Amniotic epithelial cell (primary cell): Measurements from ENCODE around the gene PAGR1.
A peak's percentile ranks its signal among the peaks of the same experiment; 100 is the strongest.
"Not testable (repeated sequence)": the region's sequence is repeated elsewhere in the genome, so short reads cannot be mapped to it uniquely, and the experiment has no call there.

Experiments
- DNase-seq: peaks from one replicate; pipeline ENCODE4 v3.0.0-alpha.2; 2010; ENCODE audit warnings: low read depth

PAGR1 gene

GRCh38 chr16:29815793-29816693 is at the start of gene PAGR1:
PAGR1 (plus strand) TSS chr16:29816152; CDS start chr16:29816526, 374 bp downstream.
- peak; percentile 100 for DNase-seq

GRCh38 chr16:29766571-29766970 is 49.4 kb upstream of the PAGR1 start:
- DNase-seq = no peak

DNA sequence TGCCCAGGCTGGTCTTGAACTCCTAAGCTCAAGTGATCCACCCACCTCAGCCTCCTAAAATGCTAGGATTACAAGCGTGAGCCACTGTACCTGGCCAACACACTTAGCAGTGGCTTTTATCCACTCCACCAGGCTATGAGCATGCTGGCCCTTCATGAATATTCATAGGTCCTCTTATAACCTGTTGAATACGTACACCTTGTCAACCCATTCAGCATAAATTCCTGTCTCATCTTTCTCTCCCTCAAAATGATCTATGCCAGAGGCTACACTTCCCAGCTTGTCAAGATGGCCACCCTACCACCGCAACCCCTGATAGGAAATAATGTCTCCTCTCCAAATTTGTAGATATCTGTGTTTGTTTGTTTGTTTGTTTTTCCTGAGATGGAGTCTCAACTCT is 48.9 kb upstream of the PAGR1 start:
- DNase-seq = no peak

DNA sequence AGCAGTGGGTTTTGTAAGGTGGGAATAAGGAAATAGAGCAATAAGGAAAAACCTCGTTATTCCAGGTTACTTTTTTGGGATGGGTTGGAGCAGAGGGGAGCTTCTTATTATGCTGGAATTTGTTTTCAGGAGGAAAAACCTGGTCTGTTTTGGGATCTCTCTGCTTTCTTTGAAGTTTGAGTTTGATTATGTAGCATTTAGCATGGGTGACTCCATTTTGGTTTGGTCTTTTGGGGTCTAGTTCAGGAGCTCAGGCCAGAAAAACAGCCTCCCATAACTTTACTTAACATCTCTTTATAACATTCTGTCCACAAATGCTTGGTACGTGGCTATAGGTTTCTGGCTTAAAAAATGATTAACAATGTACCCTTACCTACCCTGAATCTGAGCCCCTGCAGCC is 46.4 kb upstream of the PAGR1 start:
- DNase-seq = no peak

DNA sequence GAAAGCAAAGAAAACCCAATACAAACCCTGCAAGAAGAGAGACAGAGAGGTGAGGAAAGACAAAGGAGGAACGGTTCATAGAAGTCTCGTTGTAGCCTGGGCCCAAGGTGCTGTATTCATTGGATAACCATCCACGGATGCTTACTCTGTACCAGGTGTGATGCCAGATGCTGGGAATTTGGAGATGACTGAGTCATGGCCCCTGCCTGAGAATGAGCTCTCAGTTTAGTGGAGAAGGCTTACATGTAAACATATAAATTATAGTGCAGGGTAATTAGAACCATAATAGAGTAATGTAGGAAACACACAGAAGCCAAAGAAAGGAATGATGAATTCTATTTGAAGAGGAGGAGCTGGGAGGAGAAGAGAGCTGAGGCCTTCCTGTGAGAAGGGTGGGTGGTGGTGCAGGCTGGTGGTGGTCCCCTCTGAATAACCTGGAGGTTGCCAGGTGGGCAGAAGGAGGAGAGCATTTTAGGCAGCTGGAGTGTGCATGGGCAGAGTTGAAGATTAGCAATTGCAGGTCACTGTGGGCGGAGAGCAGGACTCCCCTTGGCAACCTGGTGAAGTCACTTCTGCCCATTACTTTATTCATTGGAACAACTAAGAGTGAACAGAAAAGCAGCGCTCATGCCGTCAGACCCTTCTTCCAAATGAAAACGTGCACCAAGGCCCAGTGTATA is 45.6 kb upstream of the PAGR1 start:
- DNase-seq = no peak

GRCh38 chr16:29772330-29772729 is 43.6 kb upstream of the PAGR1 start:
- DNase-seq = not testable (repeated sequence)

- DNase-seq = no peak
Measured at GRCh38 chr16:29774730-29775129, 41.2 kb upstream of the PAGR1 start.

GRCh38 chr16:29775742-29776408 is 40.1 kb upstream of the PAGR1 start:
- DNase-seq = peak; percentile 63

- DNase-seq = no peak
Measured at GRCh38 chr16:29777576-29778350, 38.2 kb upstream of the PAGR1 start, which contains the start of gene ZG16. ZG16 (plus strand) TSS chr16:29778256; CDS start chr16:29779267, 1,011 bp downstream.

GRCh38 chr16:29779474-29779873 is 36.5 kb upstream of the PAGR1 start:
- DNase-seq = no peak

- DNase-seq = not testable (repeated sequence)
Measured at GRCh38 chr16:29783094-29783953, 32.6 kb upstream of the PAGR1 start.

DNA sequence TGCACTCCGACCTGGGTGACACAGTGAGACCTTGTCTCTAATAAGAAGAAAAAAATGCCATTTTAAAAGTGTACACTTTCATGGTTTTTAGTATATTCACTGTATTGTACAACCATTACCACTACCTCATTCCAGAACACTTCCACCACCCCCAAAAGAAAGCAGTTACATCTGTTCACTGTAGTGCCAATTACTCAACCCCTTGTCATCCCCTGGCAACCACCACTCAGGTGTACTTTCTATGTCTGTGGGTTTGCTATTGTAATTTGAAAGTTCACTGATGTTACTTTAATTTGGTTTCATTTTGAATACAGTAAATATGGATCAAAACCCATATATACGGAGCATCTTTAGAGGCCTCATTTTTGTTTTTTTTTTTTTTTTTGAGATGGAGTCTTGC is 31.8 kb upstream of the PAGR1 start:
- DNase-seq = no peak

DNA sequence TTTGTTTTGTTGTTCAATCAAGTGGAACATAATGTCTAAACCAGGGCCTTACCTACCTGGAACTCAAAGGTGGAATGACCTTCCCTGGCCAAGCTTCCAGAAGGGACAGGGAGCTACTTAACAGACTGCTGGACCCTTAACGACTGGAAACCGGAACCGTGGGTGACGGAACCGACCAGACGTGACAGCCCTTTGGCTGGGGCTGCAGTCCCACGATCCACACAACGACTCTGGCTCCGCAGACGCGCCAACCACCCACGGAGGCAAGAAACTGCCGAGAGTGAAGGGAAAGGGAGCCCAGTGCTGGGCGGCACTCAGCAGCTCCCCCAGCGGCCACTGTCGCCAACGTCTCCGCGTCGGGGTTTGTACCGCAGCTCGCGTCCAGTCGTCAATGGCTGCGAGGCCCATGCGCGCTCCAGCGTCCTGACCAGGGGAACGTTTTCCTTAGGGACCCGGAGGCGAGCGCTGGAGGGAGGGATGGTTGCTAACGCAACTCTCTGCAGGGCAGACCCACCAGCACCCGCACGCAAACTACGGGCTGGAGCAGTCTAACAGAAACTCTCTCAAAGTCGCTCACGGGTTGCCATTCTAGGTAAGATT is 31.0 kb upstream of the PAGR1 start:
- DNase-seq = peak; percentile 43

DNA sequence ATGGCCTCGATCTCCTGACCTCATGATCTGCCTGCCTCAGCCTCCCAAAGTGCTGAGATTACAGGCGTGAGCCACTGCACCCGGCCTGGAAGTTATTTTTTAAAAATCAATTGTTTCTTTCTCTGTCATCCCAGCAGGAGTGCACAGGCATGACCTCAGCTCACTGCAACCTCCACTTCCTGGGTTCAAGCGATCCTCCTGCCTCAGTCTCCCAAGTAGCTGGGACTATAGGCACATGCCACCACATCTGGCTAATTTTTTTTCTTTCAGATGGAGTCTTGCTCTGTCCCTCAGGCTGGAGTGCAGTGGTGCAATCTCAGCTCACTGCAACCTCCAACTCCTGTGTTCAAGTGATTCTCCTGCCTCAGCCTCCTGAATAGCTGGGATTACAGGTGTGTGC is 28.8 kb upstream of the PAGR1 start:
- not testable (repeated sequence) for DNase-seq

DNA sequence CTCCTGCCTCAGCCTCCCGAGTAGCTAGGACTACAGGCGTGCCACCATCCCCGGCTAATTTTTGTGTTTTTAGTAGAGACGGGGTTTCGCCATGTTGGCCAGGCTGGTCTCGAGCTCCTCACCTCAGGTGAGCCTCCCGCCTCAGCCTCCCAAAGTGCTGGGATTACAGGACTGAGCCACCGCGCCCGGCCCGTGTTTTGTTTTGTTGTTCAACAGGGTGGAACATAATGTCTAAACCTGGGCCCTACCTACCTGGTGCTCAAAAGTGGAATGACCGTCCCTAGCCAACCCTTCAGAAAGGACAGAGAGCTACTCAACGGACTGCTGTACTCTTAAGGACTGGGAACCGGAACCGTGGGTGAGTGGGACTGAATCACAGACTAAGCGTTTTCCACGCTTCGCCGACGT is 26.2 kb upstream of the PAGR1 start:
- no peak for DNase-seq

GRCh38 chr16:29790183-29790948 is 25.6 kb upstream of the PAGR1 start, which contains the start of gene KIF22:
KIF22 (plus strand) TSS chr16:29790751; CDS start chr16:29790760, 9 bp downstream.
- peak; percentile 98 for DNase-seq

- no peak for DNase-seq
Measured at GRCh38 chr16:29790949-29791844, 24.8 kb upstream of the PAGR1 start.
